HepG2 (cell line): ENCODE results near the gene SIRPA. TPM values are rescaled to one million over a fixed set of nuclear protein-coding genes. Genes with fewer than 3 reads are reported as not detected.

ENCODE experiments used
- ATAC-seq: fragments of 200-7000 bp; cut with Tn5 transposase; 3 replicates; pipeline ENCODE4 v1.9.1; 2020; ENCODE audit warnings: mild to moderate bottlenecking, moderate library complexity
- BruUV-seq: library from RNA; stranded (reverse); fragments of 400-500 nt; replicated peaks from 2 replicates; lab custom pipeline; 2021; lab: Mats Ljungman, UMichigan
- CTCF ChIA-PET: fragments of 300-600 bp; formaldehyde crosslinking; extraction: SDS; loops from one replicate; lab custom pipeline; 2021; ENCODE audit warnings: low total read pairs, inconsistent platforms, low intra/inter-chr PET ratio; lab: Yijun Ruan, JAX
- POLR2A ChIA-PET: fragments of 350-600 bp; sonication (Branson Sonifier 250); formaldehyde crosslinking; loops from one replicate; lab custom pipeline; 2020; ENCODE audit warnings: antibody characterized with exemption, inconsistent platforms; lab: Yijun Ruan, JAX
- DNase-seq: peaks from one replicate; pipeline ENCODE4 v3.0.0-alpha.2; 2015; ENCODE audit warnings: low spot score
- FAIRE-seq: peaks from 3 replicates; lab custom pipeline; 2011; peaks lifted over from hg19 to GRCh38; lab: Jason Lieb, UNC
- H2AFZ ChIP-seq: one replicate; pipeline ENCODE4 v1.6.1; 2011; ENCODE audit warnings: low read length, inconsistent platforms
- H3K27ac ChIP-seq: fragments of 300-600 bp; 3 replicates; pipeline ENCODE4 v1.8.0; 2011; ENCODE audit warnings: mixed run types, mild to moderate bottlenecking, mixed read lengths, low read length, inconsistent platforms; ENCODE audit not compliant: insufficient read depth; ENCODE audit errors: extremely low read length
- H3K27me3 ChIP-seq, 2 experiments: fragments of 200-600 bp in 1 of 2; 2 replicates in 1 of 2; 3 replicates in 1 of 2; pipeline versions ENCODE4 v1.6.0 to v1.8.0; 2011; ENCODE audit warnings: low read length in 2 of 2, mild to moderate bottlenecking in 2 of 2, moderate library complexity in 2 of 2, inconsistent platforms in 1 of 2; ENCODE audit not compliant: insufficient read depth in 2 of 2, control insufficient read depth in 1 of 2
- H3K36me3 ChIP-seq, 2 experiments: fragments of 200-600 bp in 1 of 2; replicated peaks in 1 of 2; 2 replicates in 1 of 2; 3 replicates in 1 of 2; pipeline versions ENCODE4 v1.5.1 to v1.8.0; 2011; ENCODE audit warnings: low read length in 2 of 2, inconsistent platforms in 1 of 2; ENCODE audit not compliant: insufficient read depth in 2 of 2, control insufficient read depth in 1 of 2
- H3K4me1 ChIP-seq: 2 replicates; pipeline ENCODE4 v1.5.1; 2012; ENCODE audit warnings: low read length, inconsistent platforms; ENCODE audit not compliant: insufficient read depth
- H3K4me2 ChIP-seq: 2 replicates; pipeline ENCODE4 v1.6.0; 2011; ENCODE audit warnings: low read depth, low read length, inconsistent platforms
- H3K4me3 ChIP-seq, 3 experiments: fragments of 200-600 bp in 1 of 3; sonication (generic), shearing (Covaris generic) in 1 of 3; replicated peaks in 1 of 3; 2 replicates each; pipeline ENCODE4 v1.5.1; 2011 to 2016; ENCODE audit warnings: low read length in 3 of 3, inconsistent platforms in 2 of 3, low read depth in 2 of 3, mild to moderate bottlenecking in 2 of 3, control low read depth in 1 of 3, mixed read lengths in 1 of 3; ENCODE audit not compliant: insufficient read depth in 1 of 3
- H3K79me2 ChIP-seq: one replicate; pipeline ENCODE4 v1.6.1; 2011; ENCODE audit warnings: low read length, inconsistent platforms; ENCODE audit not compliant: insufficient read depth
- H3K9ac ChIP-seq: 2 replicates; pipeline ENCODE4 v1.6.0; 2011; ENCODE audit warnings: mild to moderate bottlenecking, low read depth, low read length, inconsistent platforms; ENCODE audit not compliant: insufficient read depth
- H3K9me3 ChIP-seq: 2 replicates; pipeline ENCODE4 v1.5.1; 2012; ENCODE audit warnings: mild to moderate bottlenecking, low read length
- H4K20me1 ChIP-seq: 2 replicates; pipeline ENCODE4 v1.6.0; 2011; ENCODE audit warnings: inconsistent platforms, mild to moderate bottlenecking, low read length, moderate library complexity; ENCODE audit not compliant: insufficient read depth
- CTCF ChIP-seq: sonication (generic); formaldehyde crosslinking; IDR thresholded peaks from 2 replicates; pipeline ENCODE4 v1.5.0; 2020; ENCODE audit warnings: mild to moderate bottlenecking, missing genetic modification reagents, moderate library complexity
- ETS1 ChIP-seq: sonication (generic); formaldehyde crosslinking; IDR thresholded peaks from 2 replicates; pipeline ENCODE4 v1.4.0; 2020; ENCODE audit warnings: missing genetic modification reagents
- HNF1A ChIP-seq, 2 experiments: sonication (generic) in 1 of 2; formaldehyde crosslinking in 1 of 2; IDR thresholded peaks; 2 replicates each; pipeline versions ENCODE4 v1.4.0 to v1.6.1; 2016 to 2020; ENCODE audit warnings: borderline replicate concordance in 1 of 2, low read depth in 1 of 2, mild to moderate bottlenecking in 1 of 2, missing genetic modification reagents in 1 of 2
- NCOA1 ChIP-seq: sonication (generic); formaldehyde crosslinking; IDR thresholded peaks from 2 replicates; pipeline ENCODE4 v1.9.0; 2021; ENCODE audit warnings: missing genetic modification reagents
- ZKSCAN5 ChIP-seq: sonication (generic); formaldehyde crosslinking; IDR thresholded peaks from 2 replicates; pipeline ENCODE4 v1.5.1; 2020; ENCODE audit warnings: mild to moderate bottlenecking, missing genetic modification reagents
- ZNF143 ChIP-seq: sonication (generic); formaldehyde crosslinking; IDR thresholded peaks from 2 replicates; pipeline ENCODE4 v1.4.0; 2020; ENCODE audit warnings: missing genetic modification reagents
- ZNF329 ChIP-seq: sonication (generic); formaldehyde crosslinking; IDR thresholded peaks from 2 replicates; pipeline ENCODE4 v1.9.0; 2021; ENCODE audit warnings: low read depth, mild to moderate bottlenecking, missing genetic modification reagents
- WGBS: methylation state at CpG from one replicate; pipeline ENCODE4 v1.1.6; 2017; ENCODE audit warnings: low lambda C conversion rate; 5-methylcytosine and 5-hydroxymethylcytosine counted together
- in situ Hi-C: cut with HindIII; loops from 2 replicates; pipeline ENCODE4 v1.10.0; 2017; ENCODE audit warnings: low pct_unique_long_range_greater_than_20kb; ENCODE audit not compliant: extremely low pct_ligation_motif_present
- intact Hi-C: fragments of 100-400 bp; cut with micrococcal nuclease; formaldehyde crosslinking; loops from one replicate; pipeline ENCODE4 v1.10.0; 2022; ENCODE audit not compliant: unreplicated experiment
- polyA plus RNA-seq, 8 experiments: library from polyadenylated mRNA; depleted of rRNA in 3 of 8; stranded (reverse) in 7 of 8; unstranded in 1 of 8; fragments of >200 nt; fragmentation: Illumina TruSeq in 4 of 8; extraction: Trizol in 4 of 8; gene quantifications; 2 replicates each; pipeline versions ENCODE4 v1.2.1 to v1.2.3, GENCODE V29; 2011 to 2016; ENCODE audit warnings: low read depth in 4 of 8, missing spikeins in 1 of 8, mixed read lengths in 1 of 8; ENCODE audit not compliant: insufficient read depth in 1 of 8
- total RNA-seq, 5 experiments: library from RNA; depleted of rRNA; stranded (reverse); fragments of >200 nt; fragmentation: Illumina TruSeq; extraction: Trizol; gene quantifications; 2 replicates each; pipeline ENCODE4 v1.2.3, GENCODE V29; 2016; ENCODE audit warnings: low read depth in 1 of 5

Gene SIRPA
- total and polyA plus RNA-seq, 2 of the 13 experiments (the other 11 are each of a cell fraction or from before 2014, with no cell fraction given), result 7.2 to 17.6 TPM

GRCh38 chr20:1918491-1919165, 23.4 kb downstream of the SIRPA start:
- Histone ChIP-seq H3K27me3 (no peaks in the 10 kb centered on the region), H3K27ac (no peak overlapping the region), H3K36me3 (peaks cover 2 to 22% of the 10 kb centered on the region in 2 experiments; a peak in 2 of 5 replicates), H3K4me2 (no peak overlapping the region), H3K4me1 (peaks cover 15% of the 10 kb centered on the region), H3K79me2 (no peaks in the 10 kb centered on the region), H2AFZ (no peak overlapping the region), H3K4me3 (no peak overlapping the region), H4K20me1 (no peaks in the 10 kb centered on the region), H3K9me3 (no peaks in the 10 kb centered on the region), H3K9ac (no peak overlapping the region)
- WGBS, result 93% methylated on average over 12 of the region's 12 CpGs
- TF ChIP-seq NCOA1 (CRISPR knock-in tag) (no peak), ZNF329 (no peak), ZNF143 (CRISPR knock-in tag) (no peak), ZKSCAN5 (no peak), CTCF (CRISPR knock-in tag) (0 out of 2 replicates have a peak, but pooled peaks have one; percentile 16)
- POLR2A ChIA-PET, result no interaction called here
- CTCF ChIA-PET, result no interaction called here
- DNase-seq (no peak), FAIRE-seq (no peak), ATAC-seq (no peak)
- intact Hi-C loops, result no loop called here
- no TSS peak for BruUV-seq
- in situ Hi-C loops, result no loop called here

GRCh38 chr20:1920252-1920651, 25.0 kb downstream of the SIRPA start:
- H3K9ac ChIP-seq, result no peak overlapping the region
- ChIA-PET POLR2A (no interaction called here), CTCF (no interaction called here)
- peak; percentile 47 for DNase-seq
- TF ChIP-seq HNF1A (IDR thresholded peaks at IDR 0.05; ENCODE audit: low read depth), result 0 out of 2 replicates have a peak, but pooled peaks have one; percentile 34
- TF ChIP-seq HNF1A (CRISPR knock-in tag; IDR thresholded peaks at IDR 0.05; ENCODE audit: borderline replicate concordance), result 0 out of 2 replicates have a peak, but pooled peaks have one; percentile 20
- TF ChIP-seq ETS1 (CRISPR knock-in tag), result no peak
- 32% methylated on average over 8 of the region's 8 CpGs for WGBS
- H3K79me2 ChIP-seq, result no peaks in the 10 kb centered on the region
- no peaks in the 10 kb centered on the region for H3K9me3 ChIP-seq
- intact Hi-C loops (no loop called here), in situ Hi-C loops (no loop called here)
- peak; percentile 42 for ATAC-seq
- no peak overlapping the region for H3K27ac ChIP-seq
- FAIRE-seq, result peak; percentile 70
- no peaks in the 10 kb centered on the region for H3K27me3 ChIP-seq
- H3K4me1 ChIP-seq, result peaks cover 15% of the 10 kb centered on the region
- no peak overlapping the region for H2AFZ ChIP-seq
- BruUV-seq, result no TSS peak
- peaks cover 2 to 22% of the 10 kb centered on the region in 2 experiments; a peak in 2 of 5 replicates for H3K36me3 ChIP-seq
- H3K4me2 ChIP-seq, result peak overlapping the region; percentile 15
- H4K20me1 ChIP-seq, result no peaks in the 10 kb centered on the region
- H3K4me3 ChIP-seq, result no peak overlapping the region
